ENCODE measurements around the gene P2RX7.
"Not testable (repeated sequence)": the region's sequence is repeated elsewhere in the genome, so short reads cannot be mapped to it uniquely, and the experiment has no call there.

The P2RX7 gene

GRCh38 chr12:121138284-121138683 lies 5.6 kb downstream of the P2RX7 start:
- no peak for DNase-seq

- no peak for DNase-seq
Observed at GRCh38 chr12:121139286-121139685, 6.6 kb downstream of the P2RX7 start.

GRCh38 chr12:121142171-121142950 lies 9.7 kb downstream of the P2RX7 start:
- no peak for DNase-seq

GRCh38 chr12:121144416-121144914 lies 11.8 kb downstream of the P2RX7 start:
- DNase-seq = no peak

GRCh38 chr12:121145221-121145620 lies 12.5 kb downstream of the P2RX7 start:
- DNase-seq = no peak

- DNase-seq = not testable (repeated sequence)
Observed at GRCh38 chr12:121149289-121149688, 16.6 kb downstream of the P2RX7 start.

- no peak for DNase-seq
Observed at GRCh38 chr12:121154793-121155375, 22.2 kb downstream of the P2RX7 start.

- DNase-seq = no peak
Observed at GRCh38 chr12:121156365-121156764, 23.7 kb downstream of the P2RX7 start.

- DNase-seq = no peak
Observed at GRCh38 chr12:121158085-121158484, 25.4 kb downstream of the P2RX7 start.

GRCh38 chr12:121158728-121159351 lies 26.2 kb downstream of the P2RX7 start:
- not testable (repeated sequence) for DNase-seq

GRCh38 chr12:121159467-121160307 lies 27.0 kb downstream of the P2RX7 start:
- no peak for DNase-seq

- no peak for DNase-seq
Observed at GRCh38 chr12:121162384-121162783, 29.7 kb downstream of the P2RX7 start.

GRCh38 chr12:121162985-121163384 lies 30.3 kb downstream of the P2RX7 start:
- no peak for DNase-seq

- not testable (repeated sequence) for DNase-seq
Observed at GRCh38 chr12:121164839-121165238, 32.2 kb downstream of the P2RX7 start.

GRCh38 chr12:121165316-121165715 lies 32.6 kb downstream of the P2RX7 start:
- no peak for DNase-seq

GRCh38 chr12:121166356-121166755 lies 33.7 kb downstream of the P2RX7 start:
- no peak for DNase-seq

- DNase-seq = peak; percentile 26
Observed at GRCh38 chr12:121167232-121167820, 34.6 kb downstream of the P2RX7 start.

- DNase-seq = no peak
Observed at GRCh38 chr12:121167951-121168350, 35.3 kb downstream of the P2RX7 start.

GRCh38 chr12:121170151-121170550 lies 37.5 kb downstream of the P2RX7 start:
- DNase-seq = peak; percentile 30

- no peak for DNase-seq
Observed at GRCh38 chr12:121170611-121171260, 38.1 kb downstream of the P2RX7 start.

- no peak for DNase-seq
Observed at GRCh38 chr12:121172145-121172544, 39.5 kb downstream of the P2RX7 start.
